Uterus (tissue), 2 donors: ENCODE results near the gene ZBTB14.

Source experiments
- POLR2A ChIP-seq, 2 donors: fragments of 450-650 bp; IDR thresholded peaks; one replicate each; pipeline ENCODE4 v1.6.1; 2016; ENCODE audit warnings: antibody characterized with exemption in 2 of 2, mild to moderate bottlenecking in 1 of 2, moderate library complexity in 1 of 2
- TF ChIP-seq, protein P1 (sequence below), 4 experiments: fragments of 200-600 bp in 2 of 4; fragments of 450-650 bp in 2 of 4; sonication (generic) in 2 of 4; IDR thresholded peaks; one replicate each; pipeline ENCODE4 v1.5.1; 2016 to 2019; ENCODE audit warnings: antibody characterized with exemption in 4 of 4, mild to moderate bottlenecking in 2 of 4, moderate library complexity in 1 of 4

DNA sequence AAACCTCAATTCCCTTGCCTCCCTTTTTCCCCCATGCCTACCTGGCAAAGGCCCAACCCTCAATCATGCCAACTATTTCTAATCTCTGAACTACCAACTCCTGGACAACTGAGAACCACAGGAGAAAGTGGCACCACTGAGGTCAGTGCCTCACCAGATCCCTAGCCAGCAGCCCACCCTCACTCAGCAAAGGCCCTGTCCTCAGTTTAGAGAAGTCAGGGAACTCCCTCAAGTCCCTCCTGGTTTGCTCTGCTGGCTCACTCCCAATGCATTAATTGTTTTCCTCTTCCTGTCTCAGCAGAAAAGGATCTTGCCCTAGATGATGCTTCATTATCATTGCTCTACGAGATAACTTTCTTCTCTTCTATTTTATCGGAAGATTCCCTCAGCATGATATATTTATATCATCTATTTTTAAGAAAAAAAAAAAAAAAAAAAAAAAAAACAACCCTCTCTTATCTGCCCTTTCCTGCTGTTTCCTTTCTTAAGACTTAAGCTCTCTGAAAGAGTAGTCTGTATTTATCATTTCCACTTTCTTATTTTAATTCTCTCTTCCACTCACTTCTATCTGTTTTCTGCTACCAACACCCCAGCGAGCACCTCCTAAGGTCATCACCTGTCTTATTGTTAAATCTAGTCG is 22.7 kb upstream of the ZBTB14 start:
- TF ChIP-seq POLR2A (IDR thresholded peaks at IDR 0.05) = no peak
- TF ChIP-seq, protein P1, sequence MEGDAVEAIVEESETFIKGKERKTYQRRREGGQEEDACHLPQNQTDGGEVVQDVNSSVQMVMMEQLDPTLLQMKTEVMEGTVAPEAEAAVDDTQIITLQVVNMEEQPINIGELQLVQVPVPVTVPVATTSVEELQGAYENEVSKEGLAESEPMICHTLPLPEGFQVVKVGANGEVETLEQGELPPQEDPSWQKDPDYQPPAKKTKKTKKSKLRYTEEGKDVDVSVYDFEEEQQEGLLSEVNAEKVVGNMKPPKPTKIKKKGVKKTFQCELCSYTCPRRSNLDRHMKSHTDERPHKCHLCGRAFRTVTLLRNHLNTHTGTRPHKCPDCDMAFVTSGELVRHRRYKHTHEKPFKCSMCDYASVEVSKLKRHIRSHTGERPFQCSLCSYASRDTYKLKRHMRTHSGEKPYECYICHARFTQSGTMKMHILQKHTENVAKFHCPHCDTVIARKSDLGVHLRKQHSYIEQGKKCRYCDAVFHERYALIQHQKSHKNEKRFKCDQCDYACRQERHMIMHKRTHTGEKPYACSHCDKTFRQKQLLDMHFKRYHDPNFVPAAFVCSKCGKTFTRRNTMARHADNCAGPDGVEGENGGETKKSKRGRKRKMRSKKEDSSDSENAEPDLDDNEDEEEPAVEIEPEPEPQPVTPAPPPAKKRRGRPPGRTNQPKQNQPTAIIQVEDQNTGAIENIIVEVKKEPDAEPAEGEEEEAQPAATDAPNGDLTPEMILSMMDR (IDR thresholded peaks at IDR 0.05) = no peak
